ENCODE data around the gene GADD45B.
"Not testable (repeated sequence)": the region's sequence is repeated elsewhere in the genome, so short reads cannot be mapped to it uniquely, and the experiment has no call there.

Gene GADD45B

GRCh38 chr19:2518856-2519255 lies 42.9 kb downstream of the GADD45B start:
- not testable (repeated sequence) for DNase-seq

- no peak for DNase-seq
Measured at GRCh38 chr19:2519482-2519881, 43.6 kb downstream of the GADD45B start.

- DNase-seq, result no peak
Measured at GRCh38 chr19:2523630-2524311, 47.8 kb downstream of the GADD45B start.

GRCh38 chr19:2524361-2524839 lies 48.5 kb downstream of the GADD45B start:
- no peak for DNase-seq

GRCh38 chr19:2524840-2525723 lies 49.2 kb downstream of the GADD45B start:
- DNase-seq, result peak; percentile 17

GRCh38 chr19:2527171-2527570 lies 51.2 kb downstream of the GADD45B start:
- DNase-seq, result no peak

GRCh38 chr19:2527686-2528085 lies 51.8 kb downstream of the GADD45B start:
- no peak for DNase-seq

Measured in SIG-M5 (cell line).